Adrenal gland (tissue), 12 donors: Measurements from ENCODE around the gene PAQR4. TPM values are rescaled to one million over a fixed set of nuclear protein-coding genes. Genes with fewer than 3 reads are reported as not detected.

Source experiments
- DNase-seq, 7 donors: peaks; one replicate each; pipeline ENCODE4 v3.0.0-alpha.2; 2019 to 2020
- H3K27ac ChIP-seq, 5 donors: fragments of 200-600 bp; sonication (generic) in 4 of 5; 1 replicate in 3 of 5; 2 replicates in 2 of 5; pipeline versions ENCODE4 v1.5.1 to v1.8.0; 2016 to 2020; ENCODE audit warnings: mild to moderate bottlenecking in 1 of 5
- H3K27me3 ChIP-seq: fragments of 200-600 bp; 2 replicates; pipeline ENCODE4 v1.8.0; 2021
- H3K36me3 ChIP-seq, 2 donors: fragments of 200-600 bp; replicated peaks in 1 of 2; 1 replicate in 1 of 2; 2 replicates in 1 of 2; pipeline versions ENCODE4 v1.5.1 to v1.8.0; 2018 to 2022
- H3K4me1 ChIP-seq, 2 donors: fragments of 200-600 bp; replicated peaks in 1 of 2; 1 replicate in 1 of 2; 2 replicates in 1 of 2; pipeline versions ENCODE4 v1.5.1 to v1.8.0; 2018 to 2021
- H3K4me3 ChIP-seq, 4 donors: fragments of 200-600 bp; sonication (generic) in 3 of 4; one replicate each; pipeline ENCODE4 v1.5.1; 2016 to 2018
- H3K9me3 ChIP-seq, 3 donors: fragments of 200-600 bp; sonication (generic) in 1 of 3; replicated peaks in 1 of 3; 1 replicate in 2 of 3; 2 replicates in 1 of 3; pipeline versions ENCODE4 v1.5.1 to v1.8.0; 2016 to 2021
- POLR2A ChIP-seq, 2 donors: fragments of 450-650 bp; IDR thresholded peaks; one replicate each; pipeline ENCODE4 v1.6.1; 2017; ENCODE audit warnings: antibody characterized with exemption in 2 of 2, mild to moderate bottlenecking in 2 of 2, moderate library complexity in 1 of 2
- WGBS, 4 donors: extraction: QIAGEN DNeasy Blood & Tissue Kit in 2 of 4; methylation state at CpG; one replicate each; pipeline versions ENCODE4 v1.1.5 to v1.1.7; 2013 to 2017; 5-methylcytosine and 5-hydroxymethylcytosine counted together
- intact Hi-C, 2 donors: fragments of 100-400 bp; cut with DNase I; formaldehyde crosslinking; loops; one replicate each; pipeline versions ENCODE4 v1.14.1 to v1.15.0; 2022 to 2023
- polyA plus RNA-seq, 3 donors: library from polyadenylated mRNA; stranded (reverse); fragments of 200-250 nt in 2 of 3; fragments of 350-450 nt in 1 of 3; fragmentation: Illumina TruSeq in 1 of 3; extraction: RNeasy Lipid Tissue Mini Kit (QIAGEN cat#74804) in 1 of 3; gene quantifications; one replicate each; pipeline ENCODE4 v1.2.3, GENCODE V29; 2013 to 2014
- total RNA-seq, 9 donors: library from RNA; depleted of rRNA in 4 of 9; stranded (reverse); fragments of >200 nt in 4 of 9; fragments of 120-200 nt in 1 of 9; fragmentation: NEBNext Ultra II Directional in 1 of 9; extraction: Animal tissue kit (Norgen Biotek cat#: 25700) in 1 of 9; gene quantifications; one replicate each; pipeline versions ENCODE4 v1.1.0 to v1.2.4, GENCODE V29; 2013 to 2023
- TF ChIP-seq, protein P1 (sequence below), 6 experiments: fragments of 450-650 bp in 4 of 6; fragments of 200-600 bp in 2 of 6; sonication (generic) in 1 of 6; IDR thresholded peaks; 1 replicate in 5 of 6; 2 replicates in 1 of 6; pipeline versions ENCODE4 v1.5.1 to v1.8.0; 2016 to 2021; ENCODE audit warnings: antibody characterized with exemption in 6 of 6, mild to moderate bottlenecking in 2 of 6, moderate library complexity in 1 of 6
- donor health status: healthy with polysubstance abuse.
- donor health status: Bipolar disorder and iron deficiency.
- donor health status: DM: yes; HTN: yes; CAD: no.
- donor health status: DM: no; HTN: no; CAD: no.
- donor health status: DM: no; HTN: no; CAD: no.
- donor health status: DM: yes; HTN: yes; CAD: no.

PAQR4 gene
- total and polyA plus RNA-seq, 12 donors: 4.1 to 17.0 (median 12.1) TPM

- intact Hi-C loops: no loop called here
- H3K4me1 ChIP-seq: peaks cover 3 to 10% of the 10 kb centered on the region in 2 donors
- DNase-seq: no peak
- no peaks in the 10 kb centered on the region for H3K36me3 ChIP-seq
- H3K27me3 ChIP-seq: peaks cover 10% of the 10 kb centered on the region
- no peak overlapping the region for H3K4me3 ChIP-seq
- 66 to 93% (median 90%) methylated on average over 5 to 6 of the region's 6 CpGs for WGBS, 4 donors
- TF ChIP-seq, protein P1, sequence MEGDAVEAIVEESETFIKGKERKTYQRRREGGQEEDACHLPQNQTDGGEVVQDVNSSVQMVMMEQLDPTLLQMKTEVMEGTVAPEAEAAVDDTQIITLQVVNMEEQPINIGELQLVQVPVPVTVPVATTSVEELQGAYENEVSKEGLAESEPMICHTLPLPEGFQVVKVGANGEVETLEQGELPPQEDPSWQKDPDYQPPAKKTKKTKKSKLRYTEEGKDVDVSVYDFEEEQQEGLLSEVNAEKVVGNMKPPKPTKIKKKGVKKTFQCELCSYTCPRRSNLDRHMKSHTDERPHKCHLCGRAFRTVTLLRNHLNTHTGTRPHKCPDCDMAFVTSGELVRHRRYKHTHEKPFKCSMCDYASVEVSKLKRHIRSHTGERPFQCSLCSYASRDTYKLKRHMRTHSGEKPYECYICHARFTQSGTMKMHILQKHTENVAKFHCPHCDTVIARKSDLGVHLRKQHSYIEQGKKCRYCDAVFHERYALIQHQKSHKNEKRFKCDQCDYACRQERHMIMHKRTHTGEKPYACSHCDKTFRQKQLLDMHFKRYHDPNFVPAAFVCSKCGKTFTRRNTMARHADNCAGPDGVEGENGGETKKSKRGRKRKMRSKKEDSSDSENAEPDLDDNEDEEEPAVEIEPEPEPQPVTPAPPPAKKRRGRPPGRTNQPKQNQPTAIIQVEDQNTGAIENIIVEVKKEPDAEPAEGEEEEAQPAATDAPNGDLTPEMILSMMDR (IDR thresholded peaks at IDR 0.05): no peak
- no peak for TF ChIP-seq POLR2A (IDR thresholded peaks at IDR 0.05)
- no peak overlapping the region for H3K27ac ChIP-seq
- no peaks in the 10 kb centered on the region for H3K9me3 ChIP-seq
Measured at GRCh38 chr16:3014971-3015370, 45.8 kb downstream of the PAQR4 start.

- no peak for DNase-seq
- H3K27ac ChIP-seq: no peak overlapping the region
- H3K36me3 ChIP-seq: no peaks in the 10 kb centered on the region
- H3K4me1 ChIP-seq: peaks cover 4 to 16% of the 10 kb centered on the region in 2 donors
- no peak overlapping the region for H3K4me3 ChIP-seq
- no peaks in the 10 kb centered on the region for H3K9me3 ChIP-seq
- peaks cover 10% of the 10 kb centered on the region for H3K27me3 ChIP-seq
- intact Hi-C loops: no loop called here
- 85 to 94% (median 89%) methylated on average over 7 to 13 of the region's 13 CpGs for WGBS, 4 donors
- TF ChIP-seq, protein P1 (IDR thresholded peaks at IDR 0.05): no peak
- no peak for TF ChIP-seq POLR2A (IDR thresholded peaks at IDR 0.05)
Measured at GRCh38 chr16:3015865-3016521, 46.8 kb downstream of the PAQR4 start.

- WGBS, 4 donors: 59 to 89% (median 66%) methylated on average over 12 to 20 of the region's 20 CpGs
- TF ChIP-seq, protein P1 (IDR thresholded peaks at IDR 0.05): no peak
- no peak for TF ChIP-seq POLR2A (IDR thresholded peaks at IDR 0.05)
- H3K27me3 ChIP-seq: peaks cover 10% of the 10 kb centered on the region
- H3K9me3 ChIP-seq: no peaks in the 10 kb centered on the region
- intact Hi-C loops: no loop called here
- no peak overlapping the region for H3K4me3 ChIP-seq
- peaks cover 17 to 30% of the 10 kb centered on the region in 2 donors for H3K4me1 ChIP-seq
- DNase-seq: no peak
- no peaks in the 10 kb centered on the region for H3K36me3 ChIP-seq
- H3K27ac ChIP-seq: no peak overlapping the region
Measured at GRCh38 chr16:3017344-3017743, 48.2 kb downstream of the PAQR4 start.

- intact Hi-C loops: no loop called here
- 3 to 19% (median 8%) methylated on average over 4 to 51 of the region's 52 CpGs for WGBS, 4 donors
- peaks cover 10% of the 10 kb centered on the region for H3K27me3 ChIP-seq
- peaks cover 23 to 36% of the 10 kb centered on the region in 2 donors for H3K4me1 ChIP-seq
- no peaks in the 10 kb centered on the region for H3K36me3 ChIP-seq
- no peak within 1 kb of the TSS for H3K4me3 ChIP-seq
- no peaks in the 10 kb centered on the region for H3K9me3 ChIP-seq
- no peak within 1 kb of the TSS for H3K27ac ChIP-seq
- no peak for DNase-seq
- TF ChIP-seq POLR2A (IDR thresholded peaks at IDR 0.05): no peak
- TF ChIP-seq, protein P1 (IDR thresholded peaks at IDR 0.05): no peak
Measured at GRCh38 chr16:3017794-3018506, 48.8 kb downstream of the PAQR4 start, which contains the start of gene CLDN6. CLDN6 (minus strand) TSS chr16:3018183; CDS start chr16:3016021, 2,162 bp downstream.
